GM12875 (cell line): ENCODE measurements around the gene KIAA0232.
A peak's percentile ranks its signal among the peaks of the same experiment; 100 is the strongest.

Source experiments
- H3K4me3 ChIP-seq: one replicate; pipeline ENCODE4 v1.5.1; 2011; ENCODE audit warnings: low read depth, low read length, control low read depth
- CTCF ChIP-seq: IDR thresholded peaks from 2 replicates; pipeline ENCODE4 v1.5.1; 2011; ENCODE audit warnings: low read depth, mild to moderate bottlenecking, control low read depth, inconsistent platforms, low read length, moderate library complexity, borderline replicate concordance; ENCODE audit not compliant: insufficient read depth

The KIAA0232 gene, protein sequence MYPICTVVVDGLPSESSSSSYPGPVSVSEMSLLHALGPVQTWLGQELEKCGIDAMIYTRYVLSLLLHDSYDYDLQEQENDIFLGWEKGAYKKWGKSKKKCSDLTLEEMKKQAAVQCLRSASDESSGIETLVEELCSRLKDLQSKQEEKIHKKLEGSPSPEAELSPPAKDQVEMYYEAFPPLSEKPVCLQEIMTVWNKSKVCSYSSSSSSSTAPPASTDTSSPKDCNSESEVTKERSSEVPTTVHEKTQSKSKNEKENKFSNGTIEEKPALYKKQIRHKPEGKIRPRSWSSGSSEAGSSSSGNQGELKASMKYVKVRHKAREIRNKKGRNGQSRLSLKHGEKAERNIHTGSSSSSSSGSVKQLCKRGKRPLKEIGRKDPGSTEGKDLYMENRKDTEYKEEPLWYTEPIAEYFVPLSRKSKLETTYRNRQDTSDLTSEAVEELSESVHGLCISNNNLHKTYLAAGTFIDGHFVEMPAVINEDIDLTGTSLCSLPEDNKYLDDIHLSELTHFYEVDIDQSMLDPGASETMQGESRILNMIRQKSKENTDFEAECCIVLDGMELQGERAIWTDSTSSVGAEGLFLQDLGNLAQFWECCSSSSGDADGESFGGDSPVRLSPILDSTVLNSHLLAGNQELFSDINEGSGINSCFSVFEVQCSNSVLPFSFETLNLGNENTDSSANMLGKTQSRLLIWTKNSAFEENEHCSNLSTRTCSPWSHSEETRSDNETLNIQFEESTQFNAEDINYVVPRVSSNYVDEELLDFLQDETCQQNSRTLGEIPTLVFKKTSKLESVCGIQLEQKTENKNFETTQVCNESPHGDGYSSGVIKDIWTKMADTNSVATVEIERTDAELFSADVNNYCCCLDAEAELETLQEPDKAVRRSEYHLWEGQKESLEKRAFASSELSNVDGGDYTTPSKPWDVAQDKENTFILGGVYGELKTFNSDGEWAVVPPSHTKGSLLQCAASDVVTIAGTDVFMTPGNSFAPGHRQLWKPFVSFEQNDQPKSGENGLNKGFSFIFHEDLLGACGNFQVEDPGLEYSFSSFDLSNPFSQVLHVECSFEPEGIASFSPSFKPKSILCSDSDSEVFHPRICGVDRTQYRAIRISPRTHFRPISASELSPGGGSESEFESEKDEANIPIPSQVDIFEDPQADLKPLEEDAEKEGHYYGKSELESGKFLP (N-terminal part only)

DNA sequence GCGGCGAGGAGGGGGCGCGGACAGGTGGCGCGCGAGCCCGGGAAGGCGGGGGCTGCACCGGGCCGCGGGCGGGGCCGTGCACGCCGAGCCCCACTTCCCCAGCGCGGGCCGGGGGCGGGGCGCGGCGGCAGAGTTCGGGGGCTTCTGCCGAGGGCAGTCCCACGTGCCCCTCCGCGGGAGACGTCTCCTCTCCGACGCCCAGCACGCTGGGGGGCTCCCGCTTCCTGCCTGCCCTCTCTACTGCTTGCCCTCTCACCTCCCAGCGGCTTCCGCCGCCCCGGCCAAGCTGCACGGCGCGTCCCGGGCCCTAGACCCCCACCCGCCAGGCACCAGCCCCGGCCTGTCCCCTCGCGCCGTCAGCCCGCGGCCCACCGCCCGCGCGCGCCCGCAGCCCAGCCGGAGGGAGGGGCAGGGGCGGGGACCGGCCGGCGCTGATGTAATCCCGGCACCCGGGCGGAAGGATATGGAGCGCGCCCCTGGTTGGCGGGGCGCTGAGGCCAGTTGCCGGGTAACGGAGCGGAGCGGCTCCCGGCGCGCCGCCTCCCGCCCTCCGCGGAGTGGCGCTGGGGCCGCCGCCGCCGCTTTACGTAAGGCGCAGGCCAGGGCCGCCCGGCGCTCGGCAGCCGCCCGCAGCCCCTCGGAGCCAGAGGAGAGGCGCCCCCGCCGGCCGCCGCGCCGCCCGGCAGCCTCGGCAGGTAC, at the start of gene KIAA0232:
Gene KIAA0232, plus strand, starts transcription at position 581 of the 699 bp plus-strand sequence. CDS start 41,727 bp downstream, outside the sequence.
- TF ChIP-seq CTCF, result 0 out of 2 replicates have a peak, but pooled peaks have one; percentile 8
- H3K4me3 ChIP-seq, result peak within 1 kb of the TSS; percentile 95

GRCh38 chr4:6733358-6734164, 49.0 kb upstream of the KIAA0232 start:
- no peak for TF ChIP-seq CTCF
- no peak overlapping the region for H3K4me3 ChIP-seq

DNA sequence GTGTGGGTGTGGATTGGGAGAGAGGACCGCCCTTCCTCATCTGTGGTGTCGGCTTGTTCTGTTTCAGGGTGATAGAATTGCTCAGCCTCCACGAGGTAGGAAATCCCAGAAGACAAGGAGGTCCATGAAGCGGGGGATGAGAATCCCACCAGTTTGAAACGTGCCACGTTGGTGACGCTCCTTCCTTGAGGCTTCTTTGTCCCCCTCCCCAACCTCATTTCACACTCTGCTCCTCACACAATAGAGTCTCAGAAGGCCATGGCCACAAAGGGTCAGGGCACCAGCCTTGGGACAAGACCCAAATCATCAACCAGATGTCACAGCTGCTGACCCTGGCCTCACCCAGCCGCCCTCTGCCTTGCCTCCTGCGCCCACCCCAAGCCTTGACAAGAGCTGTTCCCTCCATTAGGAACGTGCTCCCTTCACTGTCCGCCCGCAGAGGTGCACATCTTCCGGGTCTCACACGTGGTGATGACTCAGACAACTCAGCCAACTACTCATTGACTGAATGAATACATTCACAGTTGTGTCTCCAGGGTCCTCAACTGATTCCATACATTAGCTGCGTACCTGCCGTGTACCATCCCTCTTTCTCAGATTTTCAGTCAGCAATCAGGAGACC, 48.3 kb upstream of the KIAA0232 start:
- no peak overlapping the region for H3K4me3 ChIP-seq
- no peak for TF ChIP-seq CTCF

- no peak overlapping the region for H3K4me3 ChIP-seq
- TF ChIP-seq CTCF, result no peak
Observed at GRCh38 chr4:6739920-6740319, 42.6 kb upstream of the KIAA0232 start.

DNA sequence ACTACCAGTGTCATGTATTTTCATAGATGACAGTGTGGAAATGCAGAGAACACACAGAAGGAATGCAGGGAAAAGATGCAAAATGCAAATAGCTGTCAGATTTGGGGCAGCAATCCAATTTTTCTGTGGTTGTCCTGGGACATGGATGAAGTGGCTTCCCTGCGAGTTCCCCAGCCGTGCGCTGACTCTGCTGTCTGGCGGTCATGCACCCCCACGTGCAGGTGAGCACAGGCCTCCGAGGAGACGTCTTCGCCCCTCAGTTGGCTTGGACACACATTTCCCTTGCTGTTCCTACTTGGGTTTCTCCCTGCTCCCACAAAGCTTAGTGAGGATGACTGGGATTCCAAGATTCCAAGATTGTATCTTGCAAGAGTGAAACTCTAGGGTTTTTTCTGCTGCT, 42.2 kb upstream of the KIAA0232 start:
- TF ChIP-seq CTCF, result no peak
- no peak overlapping the region for H3K4me3 ChIP-seq
